ENCODE results near the gene PSMB5. TPM values are rescaled to one million over a fixed set of nuclear protein-coding genes. Genes with fewer than 3 reads are reported as not detected.

Gene PSMB5
- total and polyA plus RNA-seq, 9 of the 15 experiments (the other 6 are each of a cell fraction or from before 2014, with no cell fraction given), result 198 to 1,870 (median 269) TPM

DNA sequence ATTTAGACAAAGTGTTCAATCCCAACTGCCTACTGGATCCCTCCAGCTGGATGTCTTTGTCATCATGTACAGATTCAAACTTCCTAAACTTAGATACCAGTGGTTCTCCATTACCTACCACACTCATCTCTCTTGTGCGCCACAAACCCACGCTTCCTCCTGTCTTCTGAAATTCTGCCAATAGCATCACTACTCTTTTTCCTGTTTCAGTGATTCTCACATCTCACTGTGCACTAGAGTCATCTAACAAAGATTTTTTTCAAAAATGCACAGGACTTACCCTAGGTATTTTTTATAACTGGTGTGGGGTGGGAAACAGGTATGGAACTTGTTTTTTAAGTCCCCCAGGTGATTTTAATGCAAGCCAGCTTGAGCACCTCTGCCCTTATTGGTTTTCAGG is 5.9 kb downstream of the PSMB5 start:
- DNase-seq (ENCODE audit: extremely low read depth in 1 of 4, low spot score in 3 of 4), result no peak
- BruUV-seq (replicated peaks), result no TSS peak
- no peaks in the 10 kb centered on the region for H3K9me3 ChIP-seq (replicated peaks; ENCODE audit: control insufficient read depth, insufficient read depth, low read depth, low read length)
- no peak for FAIRE-seq
- no peak overlapping the region for H3K9ac ChIP-seq (ENCODE audit: insufficient read depth in 1 of 2, low read depth in 2 of 2, low read length in 2 of 2)
- ATAC-seq, result no peak
- no peaks in the 10 kb centered on the region for H3K9me1 ChIP-seq (ENCODE audit: control insufficient read depth, insufficient read depth, low read length)
- H2AFZ ChIP-seq (ENCODE audit: low read depth, low read length), result no peak overlapping the region
- H4K20me1 ChIP-seq (replicated peaks; ENCODE audit: control insufficient read depth, insufficient read depth, low read length), result peaks cover 7% of the 10 kb centered on the region; the same call in 1 of the 2 replicates
- no peak overlapping the region for H3K27ac ChIP-seq (ENCODE audit: extremely low read depth, low read depth, low read length)
- in situ Hi-C loops (cut with MboI), result no loop called here
- no peak overlapping the region for H3K4me3 ChIP-seq
- CTCF ChIA-PET (ENCODE audit: low intra/inter-chr PET ratio), result no interaction called here
- WGBS (ENCODE audit: insufficient coverage, low coverage, missing lambda C conversion rate), result 97% methylated on average over 2 of the region's 2 CpGs
- POLR2A ChIA-PET, result interaction anchor here (0.7 to 2.0 kb wide), 3 partner anchors 15 to 84 kb away, joined by 3 to 12 read pairs (median 3); no protein-coding TSS in a partner anchor
- no peak overlapping the region for H3K4me2 ChIP-seq (ENCODE audit: insufficient read depth, low read length)
- TF ChIP-seq SUPT5H (IDR thresholded peaks at IDR 0.05), result 0 out of 2 replicates have a peak, but pooled peaks have one; percentile 4
- no peak for TF ChIP-seq ZBTB7A (IDR thresholded peaks at IDR 0.05; ENCODE audit: borderline replicate concordance, control insufficient read depth, low read depth, low read length)
- no peak for TF ChIP-seq FOXP1 (CRISPR knock-in tag; IDR thresholded peaks at IDR 0.05)
- no peak for TF ChIP-seq ZNF668 (CRISPR knock-in tag; IDR thresholded peaks at IDR 0.05)
- H3K4me1 ChIP-seq (replicated peaks in 1 of 2; ENCODE audit: control insufficient read depth in 2 of 2, insufficient read depth in 2 of 2, low read length in 2 of 2), result peaks cover 8 to 17% of the 10 kb centered on the region in 2 experiments; a peak in 4 of 5 replicates
- peaks cover 41% of the 10 kb centered on the region for H3K79me2 ChIP-seq (ENCODE audit: control insufficient read depth, insufficient read depth, low read length)
- H3K27me3 ChIP-seq (ENCODE audit: control insufficient read depth in 2 of 2, insufficient read depth in 2 of 2, low read length in 2 of 2), result no peaks in the 10 kb centered on the region
- H3K36me3 ChIP-seq (ENCODE audit: control insufficient read depth, insufficient read depth, low read length), result peaks cover 77% of the 10 kb centered on the region
- intact Hi-C loops (cut with micrococcal nuclease), result no loop called here

DNA sequence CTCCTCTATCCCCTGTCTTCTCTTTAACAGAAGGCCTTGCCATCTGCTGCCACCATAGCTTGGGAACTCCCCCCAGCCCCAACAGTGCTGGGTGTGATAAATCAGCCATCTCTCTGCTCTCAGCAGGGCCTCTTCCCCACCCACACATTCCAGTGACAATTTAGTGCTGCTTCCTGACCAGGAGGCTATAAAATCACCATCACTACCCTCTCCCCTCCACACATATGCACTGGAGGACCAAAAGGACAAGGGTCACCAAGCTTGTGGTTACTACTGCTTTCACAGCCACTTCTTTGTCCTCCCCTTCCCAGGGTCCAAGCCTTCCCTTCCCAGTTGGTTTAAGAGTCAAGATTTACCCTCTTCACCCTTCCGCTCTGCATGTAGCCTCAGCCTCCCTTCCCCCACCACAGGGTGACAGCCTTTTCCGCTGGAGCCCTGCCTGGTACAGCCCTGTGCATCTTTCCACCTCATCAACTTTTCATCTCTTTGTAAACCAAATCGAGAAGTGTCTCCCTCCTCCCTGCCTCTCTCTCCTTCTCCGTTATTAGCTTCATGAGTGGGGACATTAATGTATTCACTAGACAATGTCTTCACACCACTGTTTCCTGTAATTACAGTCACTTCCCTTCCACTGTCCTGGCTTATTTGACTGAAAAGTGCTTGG is 9.4 kb downstream of the PSMB5 start:
- Histone ChIP-seq H4K20me1 (replicated peaks; ENCODE audit: control insufficient read depth, insufficient read depth, low read length) (peaks cover 10% of the 10 kb centered on the region; the same call in 1 of the 2 replicates), H3K36me3 (ENCODE audit: control insufficient read depth, insufficient read depth, low read length) (peaks cover 45% of the 10 kb centered on the region), H3K4me2 (ENCODE audit: insufficient read depth, low read length) (no peak overlapping the region), H3K9me3 (replicated peaks; ENCODE audit: control insufficient read depth, insufficient read depth, low read depth, low read length) (no peaks in the 10 kb centered on the region), H3K4me1 (replicated peaks in 1 of 2; ENCODE audit: control insufficient read depth in 2 of 2, insufficient read depth in 2 of 2, low read length in 2 of 2) (peaks cover 15 to 39% of the 10 kb centered on the region in 2 experiments; a peak in 4 of 5 replicates), H2AFZ (ENCODE audit: low read depth, low read length) (no peak overlapping the region), H3K9ac (ENCODE audit: insufficient read depth in 1 of 2, low read depth in 2 of 2, low read length in 2 of 2) (peak overlapping the region in 1 of 2 experiments; percentile 47; a peak in 1 of 4 replicates), H3K79me2 (ENCODE audit: control insufficient read depth, insufficient read depth, low read length) (peaks cover 11% of the 10 kb centered on the region; the same call in 2 of the 3 replicates), H3K9me1 (ENCODE audit: control insufficient read depth, insufficient read depth, low read length) (no peaks in the 10 kb centered on the region), H3K27me3 (ENCODE audit: control insufficient read depth in 2 of 2, insufficient read depth in 2 of 2, low read length in 2 of 2) (no peaks in the 10 kb centered on the region), H3K4me3 (no peak overlapping the region), H3K27ac (ENCODE audit: extremely low read depth, low read depth, low read length) (no peak overlapping the region; the same call in 2 of the 3 replicates)
- intact Hi-C loops (cut with micrococcal nuclease) (no loop called here), in situ Hi-C loops (cut with MboI) (no loop called here)
- CTCF ChIA-PET (ENCODE audit: low intra/inter-chr PET ratio), result interaction anchor here (0.7 kb wide), 1 partner anchor 221 kb away, joined by 3 read pairs; no protein-coding TSS in a partner anchor
- DNase-seq (ENCODE audit: extremely low read depth in 1 of 4, low spot score in 3 of 4), result peak in 2 of 4 experiments; percentile 27 to 56
- POLR2A ChIA-PET, result interaction anchor here (1.1 to 6.6 kb wide), 3 partner anchors 9 to 18 kb away, joined by 4 to 65 read pairs (median 44); partner anchors contain the start of gene PSMB5
- ATAC-seq, result peak; percentile 30
- FAIRE-seq, result no peak
- WGBS (ENCODE audit: insufficient coverage, low coverage, missing lambda C conversion rate), result 68% methylated on average over 4 of the region's 4 CpGs
- no TSS peak for BruUV-seq (replicated peaks)
- TF ChIP-seq JUND (IDR thresholded peaks at IDR 0.05; ENCODE audit: borderline replicate concordance, low read depth, low read length) (no peak), JUND (tag; IDR thresholded peaks at IDR 0.05; ENCODE audit: borderline replicate concordance, low read depth, low read length) (no peak), POLR2AphosphoS2 (IDR thresholded peaks at IDR 0.05; ENCODE audit: low read length) (peak; percentile 79; the same call in 1 of the 2 replicates), POLR3G (IDR thresholded peaks at IDR 0.05; ENCODE audit: extremely low read depth, insufficient read length, insufficient replicate concordance) (no peak), PBX2 (CRISPR knock-in tag; IDR thresholded peaks at IDR 0.05; ENCODE audit: low read depth) (no peak), PBX2 (tag; conservative IDR thresholded peaks at IDR 0.05; ENCODE audit: low read depth) (peak; percentile 21; the same call in 1 of the 2 replicates), POLR2B (IDR thresholded peaks at IDR 0.05; ENCODE audit: low read depth, partially characterized antibody) (peak; percentile 53), SUPT5H (IDR thresholded peaks at IDR 0.05) (peak; percentile 50)
